KBM-7 (cell line): ENCODE measurements around the gene SH3BP4.

ENCODE experiments used
- DNase-seq: peaks from one replicate; pipeline ENCODE4 v3.0.0-alpha.2; 2015
- in situ Hi-C: fragments of 300-500 bp; cut with MboI; formaldehyde crosslinking; loops from 2 replicates; pipeline ENCODE4 v1.14.3; 2020; ENCODE audit warnings: low sequenced_read_pairs, low pct_unique_long_range_greater_than_20kb, mixed read lengths

The SH3BP4 gene

GRCh38 chr2:235027558-235028214, 75.9 kb downstream of the SH3BP4 start:
- DNase-seq: no peak
- in situ Hi-C loops: no loop called here

- in situ Hi-C loops: no loop called here
- no peak for DNase-seq
Observed at GRCh38 chr2:235028646-235029045, 76.8 kb downstream of the SH3BP4 start.

GRCh38 chr2:235029054-235029453, 77.2 kb downstream of the SH3BP4 start:
- no peak for DNase-seq
- in situ Hi-C loops: no loop called here

GRCh38 chr2:235030126-235030525, 78.3 kb downstream of the SH3BP4 start:
- no peak for DNase-seq
- in situ Hi-C loops: no loop called here

- in situ Hi-C loops: no loop called here
- no peak for DNase-seq
Observed at GRCh38 chr2:235030936-235031335, 79.1 kb downstream of the SH3BP4 start.

- in situ Hi-C loops: no loop called here
Observed at GRCh38 chr2:235031686-235032373, 80.0 kb downstream of the SH3BP4 start.

GRCh38 chr2:235032466-235032865, 80.6 kb downstream of the SH3BP4 start:
- no peak for DNase-seq
- in situ Hi-C loops: no loop called here

More at GRCh38 chr2:235031686-235032373, 80.0 kb downstream of the SH3BP4 start:
- DNase-seq: no peak

- DNase-seq: no peak
- in situ Hi-C loops: no loop called here
Observed at GRCh38 chr2:235032949-235033348, 81.1 kb downstream of the SH3BP4 start.

GRCh38 chr2:235034265-235035118, 82.7 kb downstream of the SH3BP4 start:
- no peak for DNase-seq
- in situ Hi-C loops: no loop called here

GRCh38 chr2:235037604-235038166, 85.9 kb downstream of the SH3BP4 start:
- DNase-seq: no peak
- in situ Hi-C loops: no loop called here

GRCh38 chr2:235041221-235041917, 89.6 kb downstream of the SH3BP4 start:
- in situ Hi-C loops: no loop called here
- DNase-seq: no peak

- in situ Hi-C loops: no loop called here
Observed at GRCh38 chr2:235041918-235042575, 90.2 kb downstream of the SH3BP4 start.

GRCh38 chr2:235042576-235043515, 91.0 kb downstream of the SH3BP4 start:
- DNase-seq: no peak
- in situ Hi-C loops: no loop called here

More at GRCh38 chr2:235041918-235042575, 90.2 kb downstream of the SH3BP4 start:
- DNase-seq: no peak

GRCh38 chr2:235043762-235044500, 92.1 kb downstream of the SH3BP4 start:
- DNase-seq: peak; percentile 81
- in situ Hi-C loops: no loop called here

GRCh38 chr2:235044501-235045271, 92.9 kb downstream of the SH3BP4 start:
- DNase-seq: no peak
- in situ Hi-C loops: no loop called here

- DNase-seq: peak; percentile 47
- in situ Hi-C loops: no loop called here
Observed at GRCh38 chr2:235045336-235045972, 93.6 kb downstream of the SH3BP4 start.
